ENCODE results near the gene DUSP18.
"Not testable (repeated sequence)": the region's sequence is repeated elsewhere in the genome, so short reads cannot be mapped to it uniquely, and the experiment has no call there.

Gene DUSP18

DNA sequence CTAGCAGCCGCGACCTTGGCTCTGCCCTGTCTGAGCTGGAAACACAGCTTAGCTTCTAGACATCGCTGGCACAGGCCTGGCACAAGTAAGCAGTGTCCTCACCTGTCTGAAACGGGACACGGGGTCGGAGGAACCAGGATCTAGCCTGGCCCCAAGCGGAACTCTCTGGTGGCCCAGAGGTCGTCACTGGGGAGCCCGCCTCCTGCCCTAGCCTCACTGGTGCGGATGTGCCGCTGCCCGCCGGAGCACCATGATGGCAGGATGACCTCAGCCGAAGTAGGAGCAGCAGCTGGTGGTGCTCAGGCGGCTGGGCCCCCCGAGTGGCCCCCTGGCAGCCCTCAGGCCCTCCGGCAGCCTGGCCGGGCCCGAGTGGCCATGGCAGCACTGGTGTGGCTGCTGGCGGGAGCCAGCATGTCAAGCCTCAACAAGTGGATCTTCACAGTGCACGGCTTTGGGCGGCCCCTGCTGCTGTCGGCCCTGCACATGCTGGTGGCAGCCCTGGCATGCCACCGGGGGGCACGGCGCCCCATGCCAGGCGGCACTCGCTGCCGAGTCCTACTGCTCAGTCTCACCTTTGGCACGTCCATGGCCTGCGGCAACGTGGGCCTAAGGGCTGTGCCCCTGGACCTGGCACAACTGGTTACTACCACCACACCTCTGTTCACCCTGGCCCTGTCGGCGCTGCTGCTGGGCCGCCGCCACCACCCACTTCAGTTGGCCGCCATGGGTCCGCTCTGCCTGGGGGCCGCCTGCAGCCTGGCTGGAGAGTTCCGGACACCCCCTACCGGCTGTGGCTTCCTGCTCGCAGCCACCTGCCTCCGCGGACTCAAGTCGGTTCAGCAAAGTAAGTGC is 31.2 kb downstream of the DUSP18 start:
- DNase-seq, result no peak

DNA sequence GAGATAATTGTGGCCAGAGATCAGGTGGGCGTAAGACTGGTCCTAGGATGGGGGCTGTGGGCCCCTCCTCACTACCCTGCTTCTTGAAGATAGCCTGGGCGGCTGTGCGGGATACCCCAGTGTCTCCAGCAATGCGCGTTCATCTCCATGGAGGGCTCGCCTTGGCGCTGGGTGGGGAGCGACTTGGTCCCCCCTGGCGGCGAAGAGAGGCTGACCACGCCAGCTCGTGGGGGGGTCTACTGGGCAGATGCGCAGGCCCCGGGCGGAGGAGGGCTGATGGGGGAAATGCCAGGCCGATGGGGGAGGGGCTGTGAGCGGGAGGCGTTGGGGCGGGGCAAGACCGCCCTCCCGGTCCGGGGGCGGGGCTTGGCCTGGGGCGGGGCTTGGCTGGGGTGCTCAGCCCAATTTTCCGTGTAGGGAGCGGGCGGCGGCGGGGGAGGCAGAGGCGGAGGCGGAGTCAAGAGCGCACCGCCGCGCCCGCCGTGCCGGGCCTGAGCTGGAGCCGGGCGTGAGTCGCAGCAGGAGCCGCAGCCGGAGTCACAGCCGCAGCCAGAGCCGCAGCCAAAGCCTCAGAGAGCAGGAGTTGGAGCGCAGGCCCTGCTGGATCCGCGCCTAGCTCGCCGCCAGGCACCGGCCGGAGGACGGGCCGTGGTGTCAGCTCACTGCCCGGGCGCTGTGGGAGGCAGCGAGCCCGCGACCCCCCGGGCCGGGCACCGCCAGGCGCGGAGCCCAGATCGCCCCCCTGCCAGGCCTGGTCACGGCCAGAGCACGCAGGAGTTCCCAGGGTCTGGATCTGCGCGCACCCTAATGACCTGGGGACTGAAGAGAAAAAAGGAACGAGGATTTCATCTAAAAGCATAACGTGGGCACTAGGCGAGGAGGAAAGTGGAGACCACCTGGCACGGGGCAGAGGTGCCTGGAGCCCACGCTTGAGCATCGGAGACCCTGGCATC is 32.1 kb downstream of the DUSP18 start, which contains the start of gene SLC35E4:
Gene SLC35E4, plus strand, starts transcription at position 509 of the 953 bp plus-strand sequence. CDS start 670 bp downstream, outside the sequence.
- peak; percentile 28 for DNase-seq

DNA sequence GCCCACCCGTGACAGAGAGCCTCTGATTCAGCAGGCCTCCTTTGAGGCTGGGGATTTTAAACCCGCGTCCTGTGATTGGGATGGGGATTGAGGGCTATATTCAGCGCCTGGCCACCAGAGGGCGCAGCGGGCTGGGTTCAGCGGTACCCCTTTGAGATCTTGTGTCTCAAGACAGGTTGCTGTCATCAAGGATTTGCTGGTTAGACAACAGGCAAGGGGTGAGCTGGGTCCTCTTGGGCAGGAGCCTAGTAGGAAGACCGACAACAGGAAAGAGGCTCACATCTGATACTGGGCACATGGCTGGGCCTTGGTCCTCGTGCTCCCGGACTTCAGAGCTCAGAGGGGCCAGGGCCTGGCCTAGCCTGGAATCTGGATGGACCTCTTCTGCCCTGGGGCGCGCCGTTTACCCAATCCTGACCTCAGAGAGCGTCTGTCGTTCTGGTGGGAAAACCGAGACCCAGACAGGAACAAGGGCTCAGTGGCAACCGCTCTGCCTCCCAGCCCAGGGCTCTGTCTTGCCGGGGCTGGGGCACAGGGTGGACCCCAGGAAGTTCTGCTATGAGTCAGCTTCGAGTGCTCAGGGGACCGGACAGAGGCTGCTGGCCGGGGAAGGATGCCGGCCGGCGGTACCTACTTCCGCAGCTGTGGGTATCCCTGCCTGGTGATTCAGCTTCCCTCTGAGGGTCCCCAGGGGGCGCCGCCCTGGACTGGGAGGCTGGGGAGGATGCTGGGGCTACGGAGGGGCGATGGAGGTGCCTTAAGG is 33.0 kb downstream of the DUSP18 start:
- peak; percentile 28 for DNase-seq

DNA sequence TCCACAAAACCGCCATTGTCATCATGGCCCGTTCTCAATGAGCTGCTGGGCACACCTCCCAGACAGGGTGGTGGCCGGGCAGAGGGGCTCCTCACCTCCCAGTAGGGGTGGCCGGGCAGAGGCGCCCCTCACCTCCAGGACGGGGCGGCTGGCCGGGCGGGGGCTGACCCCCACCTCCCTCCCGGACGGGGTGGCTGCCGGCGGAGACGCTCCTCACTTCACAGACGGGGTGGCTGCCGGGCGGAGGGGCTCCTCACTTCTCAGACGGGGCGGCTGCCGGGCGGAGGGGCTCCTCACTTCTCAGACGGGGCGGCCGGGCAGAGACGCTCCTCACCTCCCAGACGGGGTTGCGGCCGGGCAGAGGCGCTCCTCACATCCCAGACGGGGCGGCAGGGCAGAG is 36.2 kb downstream of the DUSP18 start:
- DNase-seq, result not testable (repeated sequence)

DNA sequence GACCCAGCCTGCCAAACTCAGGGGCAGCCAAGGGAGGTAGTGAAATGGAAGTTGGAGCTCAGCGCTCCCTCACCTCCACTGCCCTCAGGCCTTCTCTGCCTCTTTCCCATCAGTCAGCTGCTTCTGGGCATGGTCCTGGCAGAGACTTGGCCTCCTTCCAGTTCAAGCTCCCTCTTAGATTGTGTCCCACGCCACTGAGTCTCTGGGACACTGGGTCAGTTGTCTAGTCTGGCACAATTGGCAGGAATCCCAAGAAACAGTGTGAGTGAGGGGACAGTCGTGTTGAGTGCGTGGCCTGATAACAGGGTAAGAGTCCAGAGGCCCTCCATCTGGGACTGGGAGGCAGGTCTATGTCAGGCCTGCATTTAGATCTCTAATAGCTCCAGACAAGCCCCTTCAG is 39.2 kb downstream of the DUSP18 start:
- no peak for DNase-seq

DNA sequence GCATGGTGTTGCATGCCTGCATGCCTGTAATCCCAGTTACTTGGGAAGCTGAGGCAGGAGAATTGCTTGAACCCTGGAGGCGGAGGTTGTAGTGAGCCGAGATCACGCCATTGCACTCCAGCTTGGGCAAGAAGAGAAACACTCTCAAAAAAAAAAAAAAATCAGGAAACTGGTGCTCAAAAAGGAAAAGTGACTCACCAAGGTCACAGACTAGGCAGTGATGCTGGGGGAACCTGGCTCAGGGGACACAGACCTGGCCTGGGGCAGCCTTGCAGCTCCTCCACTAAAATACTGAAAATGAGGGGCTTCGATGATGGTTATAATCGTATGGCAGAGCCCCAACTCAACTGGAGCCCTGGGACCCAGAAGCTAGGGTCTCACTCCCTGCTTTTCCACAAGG is 40.2 kb downstream of the DUSP18 start:
- DNase-seq, result no peak

DNA sequence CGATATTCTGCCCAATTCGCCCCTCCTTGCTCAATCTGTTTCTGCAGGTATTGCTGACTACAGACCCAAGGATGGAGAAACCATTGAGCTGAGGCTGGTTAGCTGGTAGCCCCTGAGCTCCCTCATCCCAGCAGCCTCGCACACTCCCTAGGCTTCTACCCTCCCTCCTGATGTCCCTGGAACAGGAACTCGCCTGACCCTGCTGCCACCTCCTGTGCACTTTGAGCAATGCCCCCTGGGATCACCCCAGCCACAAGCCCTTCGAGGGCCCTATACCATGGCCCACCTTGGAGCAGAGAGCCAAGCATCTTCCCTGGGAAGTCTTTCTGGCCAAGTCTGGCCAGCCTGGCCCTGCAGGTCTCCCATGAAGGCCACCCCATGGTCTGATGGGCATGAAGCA is 41.3 kb downstream of the DUSP18 start:
- no peak for DNase-seq

DNA sequence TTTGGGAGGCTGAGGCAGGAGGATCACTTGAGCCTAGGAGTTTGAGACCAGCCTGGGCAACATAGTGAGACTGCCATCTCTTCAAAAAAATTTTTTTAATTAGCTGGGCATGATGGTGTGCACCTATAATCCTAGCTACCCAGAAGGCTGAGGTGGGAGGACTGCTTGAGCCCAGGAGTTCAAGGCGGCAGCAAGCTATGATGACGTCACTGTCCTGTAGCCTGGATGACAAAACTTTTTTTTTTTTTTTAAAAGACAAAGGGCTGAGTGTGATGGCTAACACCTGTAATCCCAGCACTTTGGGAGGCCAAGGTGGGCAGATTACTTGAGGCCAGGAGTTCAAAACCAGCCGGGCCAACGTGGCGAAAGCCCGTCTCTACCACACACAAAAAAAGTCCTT is 47.8 kb downstream of the DUSP18 start:
- not testable (repeated sequence) for DNase-seq

DNA sequence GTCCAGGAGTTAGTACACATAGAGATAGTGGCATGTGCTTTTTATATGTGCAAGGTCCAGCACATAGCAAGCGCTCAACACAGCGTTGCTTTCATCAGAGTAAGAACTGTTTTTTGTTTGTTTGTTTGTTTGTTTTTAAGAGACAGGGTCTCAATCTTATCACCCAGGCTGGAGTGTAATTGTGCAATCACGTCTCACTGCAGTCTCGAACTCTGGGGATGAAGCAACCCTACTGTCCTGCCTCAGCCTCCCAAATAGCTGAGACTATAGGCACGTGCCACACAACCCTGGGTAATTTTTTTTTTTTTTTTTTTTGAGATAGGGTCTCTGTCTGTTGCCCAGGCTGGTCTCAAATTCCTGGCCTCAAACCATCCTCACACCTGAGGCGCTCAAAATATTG is 49.9 kb downstream of the DUSP18 start:
- no peak for DNase-seq

DNA sequence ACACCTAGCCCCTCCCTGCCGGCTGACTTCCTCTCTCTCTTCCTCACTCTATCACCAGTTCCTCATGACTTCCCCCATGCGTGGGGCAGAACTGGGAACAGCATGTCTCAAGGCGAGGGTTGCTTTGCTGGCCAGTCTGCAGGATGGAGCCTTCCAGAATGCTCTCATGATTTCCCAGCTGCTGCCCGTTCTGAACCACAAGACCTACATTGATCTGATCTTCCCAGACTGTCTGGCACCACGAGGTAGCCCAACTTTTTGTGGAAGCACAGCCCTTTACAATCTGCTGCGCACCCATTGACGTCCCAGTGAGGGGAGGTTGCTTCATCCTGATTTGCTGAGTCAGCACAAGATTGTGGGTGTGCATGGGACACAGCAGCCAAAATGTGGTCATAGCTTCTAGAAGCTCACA is 52.1 kb downstream of the DUSP18 start:
- DNase-seq, result no peak

DNA sequence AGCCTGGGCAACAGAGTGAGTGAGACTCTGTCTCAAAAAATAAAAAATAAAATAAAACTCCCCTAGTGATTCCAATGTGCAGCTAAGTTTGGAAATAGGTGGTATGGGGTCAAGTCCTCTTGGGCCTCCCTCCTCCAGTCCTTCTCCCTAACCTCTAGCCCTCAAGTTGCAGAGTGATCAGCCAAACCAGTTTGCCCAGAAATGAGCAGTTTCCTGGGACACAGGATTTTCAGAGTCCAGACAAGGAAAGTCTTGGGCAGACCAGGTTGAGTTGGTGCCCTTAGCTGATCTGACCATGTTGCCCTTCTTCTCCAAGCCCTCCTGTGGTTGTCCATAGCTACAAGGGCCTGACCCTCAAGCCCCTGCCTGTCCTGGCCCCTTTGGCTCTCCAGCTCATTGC is 52.8 kb downstream of the DUSP18 start:
- DNase-seq, result no peak

DNA sequence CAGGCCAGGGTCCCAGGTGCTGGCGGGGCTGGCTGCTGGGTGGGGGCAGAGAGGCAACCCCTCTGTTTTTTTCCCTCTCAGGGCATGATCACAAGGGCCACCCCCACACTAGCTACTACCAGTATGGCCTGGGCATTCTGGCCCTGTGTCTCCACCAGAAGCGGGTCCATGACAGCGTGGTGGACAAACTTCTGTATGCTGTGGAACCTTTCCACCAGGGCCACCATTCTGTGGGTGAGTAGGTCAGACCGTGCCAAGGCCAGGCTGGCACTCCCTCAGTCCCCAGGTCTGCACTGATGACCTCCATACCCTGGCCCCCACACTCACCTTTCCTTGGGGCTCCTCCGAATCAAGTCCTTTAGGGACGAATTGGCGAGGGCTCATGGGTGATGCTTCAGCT is 53.4 kb downstream of the DUSP18 start:
- DNase-seq, result no peak

DNA sequence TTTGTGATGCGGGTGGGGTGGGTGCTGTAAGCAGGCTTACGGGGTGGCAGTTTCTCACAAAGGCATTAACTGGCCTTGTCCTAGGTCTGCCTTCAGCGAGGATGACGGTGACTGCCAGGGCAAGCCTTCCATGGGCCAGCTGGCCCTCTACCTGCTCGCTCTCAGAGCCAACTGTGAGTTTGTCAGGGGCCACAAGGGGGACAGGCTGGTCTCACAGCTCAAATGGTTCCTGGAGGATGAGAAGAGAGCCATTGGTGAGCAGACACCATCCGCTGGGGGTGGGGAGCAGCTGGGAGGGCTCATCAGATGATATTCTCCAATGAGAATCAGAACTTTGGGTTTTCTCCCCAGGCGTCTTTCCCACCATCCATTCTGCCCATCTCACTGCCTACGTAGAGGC is 54.9 kb downstream of the DUSP18 start:
- no peak for DNase-seq

All from NCI-H1436 treated with DMSO at 0.1 percent for 48 hours (cell line).